ENCODE measurements around the gene LRRK1.

GRCh38 chr15:101025501-101025885 lies 106.3 kb downstream of the LRRK1 start:
- TF ChIP-seq CTCF (IDR thresholded peaks at IDR 0.05) (no peak), POLR2AphosphoS5 (IDR thresholded peaks at IDR 0.05) (no peak), EP300 (IDR thresholded peaks at IDR 0.05; ENCODE audit: low read depth) (no peak), POLR2A (IDR thresholded peaks at IDR 0.05) (no peak)

Data from transverse colon (tissue), 4 donors.